HG03442 (cell line): ENCODE measurements around the gene FMN1.
A peak's percentile ranks its signal among the peaks of the same experiment; 100 is the strongest.

Experiments
- ATAC-seq: cut with Tn5 transposase; IDR thresholded peaks from one replicate; pipeline ENCODE4 v1.9.1; 2021; ENCODE audit warnings: mild to moderate bottlenecking, moderate library complexity; ENCODE audit not compliant: unreplicated experiment

Gene FMN1

DNA sequence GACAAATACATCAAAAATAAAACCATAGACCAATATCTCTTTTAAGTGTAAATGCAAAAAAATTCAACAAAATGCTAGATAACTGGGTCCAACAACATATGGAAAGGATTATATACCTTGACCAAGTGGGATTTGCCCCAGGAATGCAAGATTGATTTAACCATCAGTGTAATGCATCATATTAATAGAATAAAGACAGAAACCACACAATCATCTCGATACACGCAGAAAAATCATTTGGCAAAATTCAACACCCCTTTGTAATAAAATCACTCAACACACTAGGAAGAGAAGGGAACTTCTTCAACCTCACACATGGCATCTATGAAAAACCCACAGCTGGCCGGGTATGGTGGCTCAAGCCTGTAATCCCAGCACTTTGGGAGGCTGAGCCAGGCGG lies 457.2 kb downstream of the FMN1 start:
- no peak for ATAC-seq

DNA sequence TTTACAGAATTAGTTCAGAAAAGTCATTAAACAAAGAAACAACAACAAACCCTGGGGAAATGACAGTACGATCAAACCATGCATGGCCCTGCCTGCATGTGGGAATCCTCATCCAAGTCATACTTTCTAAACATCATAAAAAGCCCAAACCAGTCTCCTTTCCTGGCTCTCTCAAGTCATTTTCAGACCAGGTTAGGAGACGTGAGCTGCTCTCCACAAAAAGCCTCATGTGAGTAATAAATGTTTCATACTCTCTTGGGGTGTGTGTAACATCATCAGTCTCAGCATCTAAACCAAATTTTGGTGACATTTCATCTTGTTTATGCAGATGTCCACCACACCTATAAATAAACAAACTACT lies 457.8 kb downstream of the FMN1 start:
- no peak for ATAC-seq

DNA sequence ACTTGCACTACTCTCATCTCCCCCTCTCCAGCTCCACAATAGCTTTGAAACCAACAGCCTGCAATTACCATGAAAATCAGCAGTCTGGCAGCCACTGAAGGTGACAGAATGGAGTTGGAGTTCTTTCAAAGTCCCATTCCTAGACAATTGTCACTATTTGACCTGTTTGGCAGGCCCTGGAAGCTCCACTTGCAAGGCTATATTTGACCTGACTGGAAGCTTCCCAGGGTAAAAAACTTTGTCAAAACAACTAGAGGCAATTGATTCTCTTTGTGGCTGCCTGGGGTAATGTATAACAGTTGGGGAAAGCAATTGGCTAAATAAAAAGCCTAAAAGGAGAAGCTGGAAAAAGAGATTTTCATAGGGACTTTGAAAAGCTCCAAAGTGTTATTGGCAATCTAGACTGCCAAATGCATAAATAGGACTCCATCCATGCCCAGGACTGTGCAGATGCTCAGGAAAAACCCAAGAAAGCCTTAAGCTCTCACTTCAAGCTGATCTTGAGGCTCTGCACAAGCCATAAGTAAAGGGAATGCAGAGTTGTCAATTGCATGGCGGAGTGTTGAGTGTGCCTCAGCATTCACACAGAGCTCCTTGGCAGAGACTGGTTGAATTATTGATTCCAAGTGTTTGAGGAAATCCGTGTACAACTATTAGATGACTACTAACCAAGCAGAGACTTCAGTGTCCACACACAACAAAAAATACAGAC lies 458.4 kb downstream of the FMN1 start:
- ATAC-seq: no peak

- ATAC-seq: no peak
Measured at GRCh38 chr15:32733281-32733680, 461.2 kb downstream of the FMN1 start.

DNA sequence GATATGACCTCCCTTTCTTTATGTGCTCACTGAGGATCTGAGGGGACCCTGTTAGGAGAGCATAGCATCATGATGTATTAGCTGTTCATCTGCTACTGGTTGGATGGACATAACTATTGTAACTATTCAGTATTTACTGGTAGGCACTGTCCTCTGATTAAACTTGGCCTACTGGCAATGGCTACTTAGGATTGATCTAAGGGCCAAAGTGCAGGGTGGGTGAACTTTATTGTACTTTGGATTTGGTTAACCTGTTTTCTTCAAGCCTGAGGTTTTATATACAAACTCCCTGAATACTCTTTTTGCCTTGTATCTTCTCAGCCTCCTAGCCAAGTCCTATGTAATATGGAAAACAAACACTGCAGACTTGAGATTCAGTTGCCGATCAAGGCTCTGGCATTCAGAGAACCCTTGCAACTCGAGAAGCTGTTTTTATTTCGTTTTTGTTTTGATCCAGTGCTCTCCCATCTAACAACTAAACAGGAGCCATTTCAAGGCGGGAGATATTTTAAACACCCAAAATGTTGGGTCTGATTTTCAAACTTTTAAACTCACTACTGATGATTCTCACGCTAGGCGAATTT lies 461.8 kb downstream of the FMN1 start:
- ATAC-seq: no peak

- ATAC-seq: no peak
Measured at GRCh38 chr15:32730677-32731654, 463.5 kb downstream of the FMN1 start.

DNA sequence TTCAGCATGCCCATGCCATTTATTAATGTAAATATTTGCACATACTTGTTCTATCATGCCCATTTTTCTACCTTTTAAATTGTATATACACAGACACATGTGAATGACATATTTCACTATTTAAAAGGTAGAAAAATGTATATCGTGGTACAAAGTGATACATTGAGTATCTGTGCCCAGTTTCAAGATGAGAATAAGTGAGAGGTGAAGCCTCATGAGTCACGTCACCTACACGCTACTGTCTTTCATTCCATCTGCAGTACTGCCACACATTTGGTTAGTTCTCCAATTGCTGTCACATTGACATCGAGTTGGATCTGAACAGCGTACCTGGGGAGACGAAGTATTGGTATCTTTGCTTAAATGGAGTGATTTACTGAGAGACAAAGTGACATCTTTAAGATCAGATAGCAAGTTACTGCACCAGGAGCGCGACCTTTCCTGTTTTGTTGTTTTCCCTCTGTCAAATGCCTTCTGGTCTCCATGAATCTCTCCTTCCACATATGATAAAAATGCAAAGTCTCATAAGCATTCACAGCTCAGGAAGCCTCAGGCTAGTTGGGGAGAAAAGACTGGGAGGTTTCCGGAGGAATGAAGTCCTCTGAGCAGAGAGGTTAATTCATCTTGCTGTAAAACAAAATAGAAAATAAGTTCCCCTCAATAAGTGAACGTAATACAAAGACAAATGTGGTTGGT lies 464.7 kb downstream of the FMN1 start:
- no peak for ATAC-seq

GRCh38 chr15:32723171-32723948 lies 471.2 kb downstream of the FMN1 start:
- ATAC-seq: peak; percentile 88

DNA sequence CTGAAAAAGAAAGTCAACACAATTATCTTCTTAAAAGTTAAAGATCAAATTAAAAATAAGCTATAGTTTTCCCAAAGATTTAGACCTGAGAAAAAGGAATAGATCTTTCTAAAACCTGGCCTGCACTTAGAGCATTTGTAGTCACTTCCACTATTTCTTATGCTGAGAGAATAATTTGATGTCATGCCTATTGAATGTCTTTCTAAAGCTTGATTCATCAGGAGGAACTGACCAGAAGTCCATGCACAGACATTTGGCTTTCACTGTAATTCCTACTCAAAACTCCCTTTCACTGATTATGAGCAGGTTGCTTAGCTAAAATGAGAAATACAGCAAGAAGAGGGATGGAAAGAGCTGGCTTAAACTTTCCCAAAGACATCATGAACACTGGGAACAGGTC lies 472.4 kb downstream of the FMN1 start:
- no peak for ATAC-seq

DNA sequence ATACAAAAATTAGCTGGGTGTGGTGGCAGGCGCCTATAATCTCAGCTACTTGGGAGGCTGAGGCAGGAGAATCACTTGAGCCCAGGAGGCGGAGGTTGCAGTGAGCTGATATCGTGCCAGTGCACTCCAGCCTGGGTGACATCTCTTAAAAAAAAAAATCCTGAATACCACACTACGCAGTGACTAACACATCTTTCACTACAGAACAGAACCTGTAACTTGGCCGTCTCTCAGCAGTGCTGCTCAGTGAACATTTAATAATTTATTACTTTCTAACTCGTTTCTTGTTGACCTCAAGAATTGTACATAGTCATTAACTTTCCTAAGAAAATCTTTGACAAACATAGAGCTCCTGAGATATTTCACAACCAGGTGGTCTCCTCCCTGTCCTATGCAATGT lies 472.9 kb downstream of the FMN1 start:
- ATAC-seq: no peak

- no peak for ATAC-seq
Measured at GRCh38 chr15:32718821-32719716, 475.4 kb downstream of the FMN1 start.

GRCh38 chr15:32718227-32718820 lies 476.2 kb downstream of the FMN1 start:
- ATAC-seq: no peak

- no peak for ATAC-seq
Measured at GRCh38 chr15:32717426-32718226, 476.9 kb downstream of the FMN1 start, which contains the start of gene GREM1. Gene GREM1, plus strand, starts transcription at chr15:32718004. Its CDS starts 12,687 bp downstream, at chr15:32730691.

DNA sequence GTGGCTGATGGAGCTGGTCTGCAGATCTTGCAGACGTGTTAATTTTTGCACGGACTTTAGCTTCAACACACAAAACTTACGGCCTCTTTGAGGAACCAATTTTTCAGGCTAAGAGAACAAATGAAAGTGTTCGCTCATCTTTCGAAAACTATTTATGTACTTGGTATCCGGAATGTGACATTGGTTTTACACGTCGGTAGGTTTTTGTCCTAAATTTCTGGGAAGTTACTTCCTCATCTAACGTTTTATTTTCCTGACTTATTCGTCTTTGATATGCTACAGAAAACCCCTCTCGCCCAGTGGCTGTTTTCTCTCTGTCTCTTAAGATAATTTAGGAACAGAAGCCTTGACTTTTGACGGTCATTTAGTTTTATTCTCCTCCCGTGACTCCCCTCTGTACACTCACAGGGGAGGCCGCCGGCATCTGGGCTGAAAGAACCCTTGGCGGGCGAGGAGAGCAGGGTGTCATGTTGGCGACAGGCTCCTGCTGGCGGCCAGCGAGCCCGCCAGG lies 477.5 kb downstream of the FMN1 start:
- ATAC-seq: no peak

- no peak for ATAC-seq
Measured at GRCh38 chr15:32716216-32716914, 478.1 kb downstream of the FMN1 start.
